Superior temporal gyrus (tissue), 1 donor: ENCODE measurements around the gene JAG2.
"Not testable (repeated sequence)": the region's sequence is repeated elsewhere in the genome, so short reads cannot be mapped to it uniquely, and the experiment has no call there.

Experiments used
- DNase-seq: peaks from one replicate; pipeline ENCODE4 v3.0.0-alpha.2; 2016; ENCODE audit errors: extremely low spot score

The JAG2 gene

DNA sequence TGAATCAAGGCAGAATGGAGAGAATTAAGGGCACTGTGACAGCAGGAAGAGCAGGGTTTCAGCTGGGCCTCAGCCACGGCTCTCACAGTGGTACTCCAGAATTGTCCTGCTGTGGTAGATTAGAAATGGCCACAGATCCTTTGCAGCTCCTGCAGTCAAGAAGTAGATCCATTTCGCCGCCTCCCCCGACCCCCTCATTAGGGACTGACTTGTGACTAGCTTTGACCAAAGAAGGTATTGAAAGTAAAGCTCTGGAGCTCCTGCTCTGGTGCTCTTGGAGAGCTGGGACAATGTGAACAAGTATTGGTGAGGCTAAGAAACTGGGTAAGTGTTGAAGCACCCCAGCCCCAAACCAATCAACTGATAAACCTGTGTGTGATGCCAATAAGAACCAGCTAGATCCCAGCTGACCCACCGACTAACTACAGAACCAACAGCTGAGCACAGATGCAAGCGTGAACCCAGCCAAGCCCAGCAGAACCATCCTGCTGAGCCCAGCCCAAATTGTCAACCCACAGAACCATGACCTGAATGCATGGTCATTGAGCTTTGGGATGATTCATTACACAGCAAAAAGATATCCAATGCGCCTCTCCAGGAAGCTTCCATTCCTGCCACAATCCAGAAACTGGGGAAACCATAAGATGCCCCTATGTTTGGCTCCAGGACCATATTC is 50.7 kb downstream of the JAG2 start:
- no peak for DNase-seq

DNA sequence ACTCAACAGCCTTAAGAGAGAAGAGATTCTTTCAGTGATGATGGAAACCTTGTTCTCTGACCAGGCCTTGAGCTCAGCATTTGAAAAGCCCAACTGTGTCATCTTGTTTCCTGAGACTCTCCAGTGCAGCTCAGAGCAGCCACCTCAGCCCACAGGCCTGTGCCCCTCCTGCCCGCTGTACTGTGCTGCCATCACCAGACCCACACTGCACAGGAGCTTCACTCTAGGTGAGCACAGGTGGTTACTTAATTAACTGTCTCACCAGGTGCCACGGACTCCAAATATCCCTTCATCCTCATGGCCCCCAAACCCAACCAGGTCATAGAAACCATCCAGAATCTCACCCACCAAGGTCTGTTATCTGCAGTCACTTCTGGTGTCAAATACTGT is 51.3 kb downstream of the JAG2 start:
- no peak for DNase-seq

DNA sequence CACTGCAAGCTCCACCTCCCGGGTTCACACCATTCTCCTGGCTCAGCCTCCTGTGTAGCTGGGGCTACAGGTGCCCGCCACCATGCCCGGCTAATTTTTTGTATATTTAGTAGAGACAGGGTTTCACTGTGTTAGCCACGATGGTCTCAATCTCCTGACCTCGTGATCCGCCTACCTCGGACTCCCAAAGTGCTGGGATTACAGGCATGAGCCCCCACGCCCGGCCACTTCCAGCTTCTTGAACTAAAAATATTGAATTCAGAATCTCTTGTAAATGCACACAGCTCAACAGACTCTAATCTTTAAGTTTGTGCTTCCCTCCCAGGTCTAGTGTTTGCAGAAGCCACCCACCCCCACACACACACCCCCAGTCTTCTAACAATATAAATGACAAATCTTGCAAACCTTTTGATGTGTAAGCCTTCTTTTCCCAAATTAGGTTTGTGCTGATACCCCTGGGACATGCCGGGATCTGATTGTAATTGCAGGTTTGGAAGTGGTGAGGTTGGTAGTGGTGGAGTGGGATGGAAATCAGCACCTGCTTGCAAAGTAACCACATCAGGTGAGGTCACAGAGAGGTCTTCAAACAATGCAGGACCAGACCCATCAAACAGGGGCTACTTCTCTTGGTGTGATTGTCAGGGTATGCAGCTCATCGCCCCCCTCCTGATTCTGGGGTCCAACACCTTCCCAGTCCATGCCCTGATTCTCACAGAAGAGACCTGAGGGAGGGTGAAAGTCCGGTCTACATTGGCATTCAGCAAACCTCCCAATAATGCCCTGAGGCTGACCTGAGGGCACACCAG is 51.9 kb downstream of the JAG2 start:
- DNase-seq: no peak

DNA sequence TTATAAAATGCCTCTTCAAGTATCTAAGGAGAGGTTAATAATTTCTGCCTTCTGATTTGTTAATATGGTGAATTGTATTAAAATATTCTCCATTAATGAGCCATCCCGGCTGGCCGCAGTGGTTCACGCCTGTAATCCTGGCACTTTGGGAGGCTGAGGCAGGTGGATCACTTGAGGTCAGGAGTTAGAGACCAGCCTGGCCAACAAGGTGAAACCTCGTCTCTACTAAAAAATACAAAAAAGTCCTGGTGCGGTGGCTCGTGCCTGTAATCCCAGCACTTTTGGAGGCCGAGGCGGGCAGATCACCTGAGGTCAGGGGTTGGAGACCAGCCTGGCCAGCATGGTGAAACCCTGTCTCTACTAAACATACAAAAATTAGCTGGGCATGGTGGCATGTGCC is 59.3 kb downstream of the JAG2 start:
- not testable (repeated sequence) for DNase-seq

DNA sequence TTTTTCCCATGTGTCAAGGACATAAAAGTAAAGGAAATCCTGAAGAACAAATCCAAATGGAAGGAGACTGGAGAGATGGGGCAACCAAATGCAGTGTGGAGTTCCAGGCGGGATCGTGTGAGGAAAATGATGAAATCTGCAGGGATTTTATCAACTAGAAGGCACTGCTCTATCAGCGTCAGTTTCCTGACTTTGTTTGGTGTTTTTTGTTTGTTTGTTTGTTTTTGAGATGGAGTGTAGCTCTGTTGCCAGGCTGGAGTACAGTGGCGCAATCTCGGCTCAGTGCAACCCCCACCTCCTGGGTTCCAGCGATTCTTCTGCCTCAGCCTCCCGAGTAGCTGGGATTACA is 60.1 kb downstream of the JAG2 start:
- DNase-seq: no peak

DNA sequence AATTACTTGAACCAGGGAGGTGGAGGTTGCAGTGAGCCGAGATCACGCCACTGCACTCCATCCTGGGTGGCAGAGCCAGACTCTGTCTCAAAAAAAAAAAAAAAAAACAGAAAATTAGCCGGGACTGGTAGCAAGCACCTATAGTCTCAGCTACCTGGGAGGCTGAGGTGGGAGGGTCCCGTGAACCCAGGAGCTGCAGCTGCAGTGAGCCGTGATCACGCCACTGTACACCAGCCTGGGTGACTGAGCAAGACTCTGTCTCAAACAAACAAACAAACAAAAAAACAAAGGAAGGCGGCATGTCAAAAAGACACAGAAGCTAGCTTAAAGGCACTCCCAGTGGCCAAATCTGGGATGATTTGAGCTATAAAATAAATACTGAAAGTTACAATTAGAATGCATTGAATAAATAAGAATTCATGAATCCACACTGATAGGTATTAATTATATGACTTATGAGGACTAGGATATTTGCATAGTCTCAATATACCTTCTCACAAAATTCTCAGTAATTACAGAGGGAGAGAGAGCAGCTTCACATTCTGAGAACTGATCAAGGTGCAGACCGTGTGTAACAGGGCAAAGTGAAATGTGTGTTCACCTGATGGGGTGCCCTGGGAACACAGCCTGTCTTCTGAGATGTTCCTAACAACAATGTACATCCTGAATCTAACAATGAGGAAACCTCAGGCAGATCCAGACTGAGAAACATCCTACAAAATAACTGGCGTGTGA is 60.6 kb downstream of the JAG2 start:
- DNase-seq: no peak

DNA sequence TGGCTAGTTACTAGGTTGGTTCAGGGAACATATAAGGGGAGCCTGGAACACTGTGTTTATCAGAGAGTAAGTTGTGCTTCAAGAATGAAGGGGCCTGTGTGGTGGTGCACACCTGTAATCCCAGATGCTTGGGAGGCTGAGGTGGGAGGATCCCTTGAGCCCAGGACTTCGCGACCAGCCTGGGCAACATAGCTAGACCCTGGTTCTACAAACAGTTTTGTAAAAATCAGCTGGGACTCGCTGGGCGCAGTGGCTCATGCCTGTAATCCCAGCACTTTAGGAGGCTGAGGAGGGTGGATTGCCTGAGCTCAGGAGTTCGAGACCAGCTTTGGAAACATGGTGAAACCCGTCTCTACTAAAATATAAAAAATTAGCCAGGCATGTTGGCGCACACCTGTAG is 61.2 kb downstream of the JAG2 start:
- no peak for DNase-seq

DNA sequence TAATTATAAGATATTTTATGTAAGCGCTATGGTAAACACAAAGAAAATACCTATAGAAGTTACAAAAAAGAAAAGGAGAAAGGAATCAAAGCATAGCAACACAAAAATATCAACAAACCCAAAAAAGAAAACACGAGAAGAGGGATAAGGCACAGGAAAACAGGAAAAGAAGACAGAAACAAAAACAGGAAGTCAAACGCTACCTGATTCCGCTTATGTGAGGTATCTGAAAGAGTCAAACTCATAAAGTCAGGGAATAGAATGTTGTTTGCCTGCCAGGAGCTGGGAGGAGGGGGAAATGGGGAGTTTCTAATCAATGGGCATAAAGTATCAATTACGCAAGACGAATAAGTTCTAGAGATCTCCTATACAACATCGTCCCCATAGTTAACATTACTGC is 63.4 kb downstream of the JAG2 start:
- no peak for DNase-seq

DNA sequence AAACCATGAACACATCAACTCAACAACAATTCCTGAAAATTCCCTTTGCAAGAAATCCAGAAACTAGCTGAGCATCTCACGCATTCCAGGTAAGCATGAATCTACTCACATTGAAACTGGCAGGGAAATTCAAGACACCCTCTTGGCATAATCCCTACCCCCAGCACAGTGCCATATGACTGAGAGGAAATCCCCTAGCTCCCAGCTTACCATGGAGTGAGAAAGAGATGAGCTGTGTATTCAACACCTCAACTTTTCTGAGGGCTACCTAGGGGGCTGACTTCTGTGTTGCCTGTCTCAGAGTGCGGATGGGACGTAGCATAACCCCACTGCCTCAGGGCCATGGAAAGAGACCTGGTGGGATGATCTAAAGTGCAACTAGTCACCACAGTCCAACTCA is 65.7 kb downstream of the JAG2 start:
- no peak for DNase-seq

DNA sequence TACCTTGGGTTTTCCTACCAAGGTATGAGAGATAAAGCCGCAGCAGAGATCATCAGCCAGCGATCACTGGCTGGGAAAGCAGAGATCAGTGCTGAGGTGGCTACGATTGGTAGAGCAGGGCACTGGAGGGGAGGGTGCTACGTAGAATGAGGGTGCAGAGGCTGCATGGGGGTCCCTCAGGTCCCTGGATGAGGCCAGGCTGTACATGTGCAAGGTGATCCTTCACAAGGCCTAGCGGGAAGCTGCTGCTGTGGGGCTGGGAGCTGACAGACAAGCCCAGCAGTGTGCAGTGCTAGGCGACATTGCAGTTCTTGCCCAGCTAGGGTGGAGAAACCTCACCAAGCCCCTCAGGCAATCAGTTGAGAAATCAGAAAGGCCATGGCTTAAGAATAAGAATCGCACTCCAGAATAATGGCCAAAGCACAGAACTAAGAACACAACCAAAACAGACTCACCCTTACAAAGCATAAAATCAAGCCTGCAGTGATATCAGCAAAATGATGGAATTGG is 66.2 kb downstream of the JAG2 start:
- no peak for DNase-seq

DNA sequence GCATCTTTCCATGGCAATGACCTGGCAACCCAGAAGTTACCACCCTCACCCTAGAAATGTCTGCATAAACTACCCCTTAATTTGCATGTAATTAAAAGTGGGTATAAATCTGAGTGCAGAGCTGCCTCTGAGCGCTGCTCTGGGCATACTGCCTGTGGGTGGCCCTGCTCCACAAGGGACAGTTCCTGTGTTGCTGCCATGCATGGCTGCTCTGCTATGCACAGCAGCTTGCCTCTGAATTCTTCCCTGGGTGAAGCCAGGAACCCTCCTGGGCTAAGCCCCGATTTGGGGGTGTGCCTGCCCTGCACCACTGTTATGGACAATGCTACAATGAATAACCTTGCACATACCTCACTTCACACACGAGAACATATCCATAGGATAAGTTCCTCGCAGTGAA is 67.7 kb downstream of the JAG2 start:
- DNase-seq: no peak

DNA sequence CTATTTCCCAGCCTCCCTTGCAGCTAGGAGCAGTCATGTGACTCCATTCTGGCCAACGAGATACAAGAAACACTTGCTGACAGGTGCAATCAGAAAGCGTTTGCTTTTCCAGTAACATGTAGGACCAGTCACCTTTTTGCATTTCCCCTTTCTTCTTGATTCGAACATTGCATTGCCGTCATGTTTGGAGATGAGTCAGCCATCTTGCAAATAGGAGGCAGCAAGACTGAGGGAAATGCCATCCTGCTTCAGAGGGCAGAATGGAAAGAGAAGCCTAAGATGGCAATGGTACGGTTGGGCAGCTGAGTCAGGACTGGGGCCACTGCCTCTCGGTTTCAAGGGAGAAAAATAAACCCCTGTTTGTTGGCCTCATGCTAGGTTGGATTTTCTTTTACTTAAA is 68.8 kb downstream of the JAG2 start:
- no peak for DNase-seq

DNA sequence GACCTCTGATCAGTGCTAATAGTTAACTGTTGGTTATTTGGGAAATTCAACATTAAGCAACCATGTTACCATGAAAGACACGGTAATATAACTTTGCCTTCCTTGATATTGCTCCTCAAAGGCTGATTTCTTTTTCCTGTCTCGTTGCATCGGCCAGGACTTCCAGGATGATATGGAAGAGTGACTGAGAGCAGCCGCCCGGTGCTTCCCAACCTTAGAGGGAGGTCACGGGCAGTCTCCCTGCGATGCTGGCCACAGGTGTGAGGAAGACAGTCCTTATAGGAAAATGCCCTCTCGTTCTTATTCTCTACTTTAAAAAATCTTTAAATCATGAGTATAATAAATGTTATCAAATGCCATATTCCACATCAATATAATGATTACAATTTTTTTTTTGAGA is 70.3 kb downstream of the JAG2 start:
- no peak for DNase-seq

DNA sequence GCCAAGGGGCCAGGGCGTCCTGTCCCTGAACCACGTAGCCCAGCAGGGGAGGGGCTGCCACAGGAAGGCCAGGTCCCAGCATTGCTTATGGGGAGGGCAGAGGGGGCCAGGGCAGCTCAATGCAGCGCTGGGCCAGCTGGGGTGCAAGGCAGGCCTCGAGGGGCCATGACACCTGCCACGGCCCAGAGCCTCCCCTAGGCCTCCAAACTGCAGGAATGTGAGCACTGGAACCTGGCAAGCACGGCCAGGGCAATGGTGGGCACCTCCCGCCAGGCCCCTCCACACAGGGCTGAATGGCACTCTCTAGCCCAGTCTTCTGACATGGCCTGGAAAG is 70.8 kb downstream of the JAG2 start:
- no peak for DNase-seq

DNA sequence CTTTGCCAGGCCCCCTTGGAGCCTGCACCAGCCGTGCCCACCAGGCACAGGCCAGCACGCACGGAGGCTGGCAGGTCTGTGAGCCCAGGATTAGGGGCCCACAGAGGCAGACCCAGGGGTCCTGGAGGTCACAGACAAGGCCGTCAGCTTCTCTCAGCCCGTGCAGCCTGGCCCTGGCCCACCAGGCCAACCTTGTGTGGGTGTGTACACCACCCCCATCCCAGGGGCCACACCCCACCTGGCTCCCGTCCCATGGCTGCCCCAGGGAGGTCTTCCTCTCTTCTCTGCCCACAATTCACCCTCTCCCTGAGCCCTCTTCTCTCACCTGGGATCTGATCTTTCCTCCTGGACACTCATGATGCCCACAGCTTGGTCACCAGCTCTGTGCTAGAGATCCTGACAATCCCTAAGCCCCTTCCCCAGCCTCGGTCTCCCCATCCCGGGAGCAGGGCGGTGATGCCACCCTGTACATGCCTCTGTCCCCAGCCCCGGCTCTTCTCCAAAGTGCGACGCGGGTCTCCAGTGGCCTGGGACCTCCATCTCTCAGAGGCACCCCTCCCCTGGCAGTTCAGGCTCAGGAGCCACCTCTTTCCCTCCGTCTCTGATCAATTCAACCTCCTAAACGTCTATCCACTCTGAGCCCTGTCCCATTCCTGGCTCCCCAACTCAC is 72.2 kb downstream of the JAG2 start:
- no peak for DNase-seq

DNA sequence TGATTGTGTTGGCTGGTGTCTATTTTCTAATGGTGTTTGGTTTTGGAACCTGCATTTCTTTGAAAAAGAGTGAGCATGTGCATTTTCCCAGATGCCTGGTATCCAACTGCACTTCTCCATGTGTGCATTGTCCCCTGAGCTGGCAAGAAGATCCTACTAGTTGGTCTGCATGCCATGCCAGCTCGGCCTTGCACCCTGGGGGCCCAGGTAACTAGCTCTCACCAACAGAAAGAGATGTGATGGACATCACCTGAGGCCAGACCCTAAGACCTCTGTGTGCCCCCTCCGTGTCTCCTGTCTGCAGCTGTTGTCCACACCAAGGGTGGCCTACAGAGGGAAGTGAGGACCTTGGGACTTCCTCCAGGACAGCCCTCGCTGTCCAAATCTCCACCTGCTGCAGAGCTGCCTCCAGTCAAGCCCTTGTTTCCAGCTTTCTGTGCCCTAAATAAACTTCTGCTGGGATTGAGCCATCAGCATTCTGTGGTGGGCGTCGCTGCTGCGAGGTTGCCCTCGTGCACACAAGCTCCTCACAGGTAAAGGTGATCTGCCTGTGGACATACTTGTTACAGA is 73.3 kb downstream of the JAG2 start:
- DNase-seq: no peak

DNA sequence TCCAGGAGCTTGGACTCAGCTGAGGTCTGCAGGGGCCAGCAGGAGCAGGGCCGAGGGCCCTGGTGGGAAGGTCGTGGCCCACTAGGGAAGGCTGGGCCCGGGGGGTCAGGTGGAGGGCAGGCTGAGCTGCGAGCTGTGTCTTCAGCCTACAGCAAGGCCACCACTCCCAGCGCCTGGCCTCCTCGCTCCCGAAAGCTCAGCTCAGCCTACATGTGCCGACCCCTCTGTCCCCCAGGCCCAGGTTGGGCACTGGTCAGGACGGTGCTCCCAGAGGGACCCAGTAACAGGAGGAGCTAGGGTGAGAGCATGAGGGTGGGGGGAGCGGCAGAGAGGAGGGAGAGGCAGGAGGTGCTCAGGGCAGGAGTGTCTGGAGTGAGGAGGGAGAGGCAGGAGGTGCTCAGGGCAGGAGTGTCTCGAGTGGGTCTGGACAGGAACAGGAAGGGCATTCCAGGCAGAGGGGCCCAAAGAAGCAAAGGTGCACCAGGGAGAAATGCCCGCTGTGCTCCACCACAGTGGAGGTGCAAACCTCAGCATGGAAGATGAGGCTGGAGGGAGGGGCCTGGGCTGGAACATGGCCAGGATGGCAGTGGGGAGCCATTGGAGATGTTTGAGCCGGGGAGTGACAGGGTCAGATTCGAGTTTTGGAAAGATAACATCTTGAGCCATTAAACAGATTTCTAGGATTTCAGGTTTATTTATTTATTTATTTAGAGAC is 74.2 kb downstream of the JAG2 start:
- DNase-seq: no peak

DNA sequence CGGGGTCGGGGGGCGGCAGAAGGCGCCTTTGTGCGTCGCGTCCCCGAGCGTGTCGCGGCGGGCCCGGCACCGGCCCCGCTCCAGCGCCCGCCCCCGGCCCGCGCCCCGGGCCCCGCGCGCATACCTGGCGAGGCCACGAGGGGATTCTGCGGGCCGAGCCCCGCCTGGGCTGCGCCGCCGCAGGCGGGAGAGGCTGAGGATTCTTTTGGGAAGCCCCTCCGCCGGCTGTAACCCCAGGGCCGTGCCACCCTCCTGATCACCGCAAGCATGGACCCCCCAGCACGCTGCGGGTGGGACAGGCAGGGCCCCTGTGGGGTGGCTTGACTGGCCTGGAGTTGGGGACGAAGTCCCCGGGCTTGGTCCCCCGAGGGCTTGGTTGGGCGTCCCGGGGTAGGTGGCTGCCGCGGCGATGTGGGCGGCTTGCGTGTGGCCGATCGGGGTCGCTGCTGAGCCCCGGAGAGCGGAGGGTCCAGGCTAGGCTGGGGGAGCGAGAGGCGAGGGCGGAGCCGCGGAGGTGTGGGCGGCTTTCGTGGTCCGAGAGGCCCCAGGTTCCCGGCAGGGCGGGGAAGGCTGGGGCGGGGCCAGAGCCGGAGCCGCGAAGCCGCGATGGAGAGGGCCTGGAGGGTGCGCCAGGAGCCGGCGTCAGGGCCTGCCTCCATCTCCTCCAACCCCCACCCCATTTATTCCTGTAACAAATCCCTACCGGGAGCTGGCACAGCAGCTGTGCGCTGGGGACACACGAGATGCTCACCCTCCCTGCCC is 75.0 kb downstream of the JAG2 start:
- DNase-seq: no peak

DNA sequence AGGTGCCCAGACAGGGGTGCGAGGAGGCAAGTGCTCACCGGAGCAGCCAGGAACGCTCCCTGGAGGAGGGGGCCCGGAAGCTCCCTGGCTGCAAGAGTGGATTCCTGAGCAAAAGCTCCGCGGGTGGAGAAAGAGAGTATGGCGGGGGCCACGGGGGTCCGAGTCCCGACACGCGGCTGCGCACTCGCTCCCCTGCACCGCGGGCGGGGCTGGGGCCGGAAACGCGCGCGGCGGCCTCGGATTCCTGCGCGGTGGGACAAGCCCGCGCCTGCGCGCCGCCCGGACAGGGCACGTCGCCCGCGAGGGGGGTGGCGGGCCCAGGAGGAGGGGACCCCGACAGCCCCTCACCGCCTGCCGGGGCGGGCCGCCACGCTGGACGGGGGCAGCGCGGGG is 75.5 kb downstream of the JAG2 start:
- no peak for DNase-seq

DNA sequence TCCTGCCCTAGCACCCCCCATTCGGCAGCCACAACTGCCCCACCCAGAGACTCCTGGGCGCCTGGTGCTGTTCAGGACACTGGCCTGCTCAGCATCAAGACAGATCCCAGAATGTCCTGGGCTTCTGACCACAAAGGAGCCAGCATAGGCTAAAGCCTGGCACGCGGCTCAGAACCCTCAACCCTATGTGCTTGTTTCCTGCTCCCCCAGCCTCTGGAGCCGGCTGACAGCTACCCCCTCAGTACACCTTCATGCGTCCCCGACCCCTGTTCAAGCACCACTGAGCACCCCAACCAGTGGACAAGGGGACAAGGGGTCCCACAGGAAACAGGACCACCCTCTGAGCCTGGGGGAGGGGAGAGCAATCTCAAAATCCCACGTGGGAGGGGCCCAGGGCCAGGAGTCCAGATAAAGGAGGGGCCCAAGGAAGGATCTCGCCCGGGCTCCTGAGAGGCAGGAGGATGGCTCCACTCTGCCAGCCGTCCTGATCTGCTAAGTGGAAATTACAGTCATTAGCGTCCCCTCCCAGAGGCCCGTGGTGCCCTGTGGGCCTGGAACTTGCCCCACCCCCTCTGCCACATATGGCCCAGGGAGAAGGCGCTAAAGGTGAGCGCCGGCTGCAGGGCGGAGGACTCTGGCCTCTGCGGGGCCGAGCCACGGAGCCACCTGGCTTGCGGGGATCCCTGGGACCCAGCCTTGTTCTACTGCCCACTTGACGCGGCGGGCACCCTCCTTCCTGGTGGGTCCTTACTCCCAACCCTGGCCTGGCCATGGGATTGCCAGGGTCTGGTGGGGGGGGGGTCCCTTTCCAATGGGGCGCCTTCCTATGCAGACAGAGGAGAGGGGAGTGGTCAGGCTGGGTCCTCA is 76.2 kb downstream of the JAG2 start:
- no peak for DNase-seq
